T47D (cell line): Measurements from ENCODE around the gene ZNF778.
"Not testable (repeated sequence)": the region's sequence is repeated elsewhere in the genome, so short reads cannot be mapped to it uniquely, and the experiment has no call there.

Experiments
- DNase-seq, 2 experiments: peaks; one replicate each; pipeline versions ENCODE4 v3.0.0 to v3.0.0-alpha.2; 2011 to 2012; ENCODE audit warnings: low read depth in 1 of 2, low spot score in 1 of 2
- JUND ChIP-seq: IDR thresholded peaks from 2 replicates; pipeline ENCODE4 v1.6.1; 2012; ENCODE audit warnings: low read depth
- in situ Hi-C: cut with HindIII; loops from 2 replicates; pipeline ENCODE4 v1.10.0; 2016; ENCODE audit warnings: low sequenced_read_pairs, low pct_unique_long_range_greater_than_20kb

ZNF778 gene

GRCh38 chr16:89253548-89254287 lies 36.2 kb downstream of the ZNF778 start:
- no peak for TF ChIP-seq JUND
- in situ Hi-C loops, result no loop called here
- DNase-seq, result no peak

DNA sequence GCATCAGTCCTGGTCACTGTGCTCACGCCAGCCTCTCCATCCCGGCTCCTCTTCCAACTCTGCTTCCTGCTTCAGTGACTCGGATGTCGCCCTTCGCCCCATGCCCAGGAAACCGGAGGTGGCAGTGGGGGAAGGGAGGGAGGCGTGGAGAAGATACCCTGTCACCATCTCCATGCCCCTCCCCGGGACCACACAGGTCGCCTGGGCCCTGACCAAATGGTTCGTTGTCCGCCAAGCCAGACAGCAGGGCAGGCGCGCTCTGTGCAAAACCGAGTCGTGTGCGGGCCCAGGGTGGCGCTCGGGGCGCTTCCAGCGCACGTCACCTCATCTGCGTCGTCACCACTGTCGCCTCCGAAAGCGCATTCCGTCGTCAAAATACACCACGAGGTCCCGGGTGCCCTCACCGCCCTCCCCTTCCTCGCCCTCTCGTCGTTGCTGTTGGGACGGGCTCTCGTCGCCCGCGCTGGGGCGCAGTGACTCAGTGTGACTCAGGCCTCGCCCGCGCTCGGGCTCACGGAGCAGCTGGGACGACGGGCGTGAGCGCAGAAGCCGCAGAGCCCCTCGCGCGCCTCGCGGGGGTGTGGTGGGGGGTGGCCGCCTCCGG lies 39.2 kb downstream of the ZNF778 start:
- in situ Hi-C loops, result no loop called here
- DNase-seq, result no peak
- no peak for TF ChIP-seq JUND

GRCh38 chr16:89257281-89257731 lies 39.8 kb downstream of the ZNF778 start:
- TF ChIP-seq JUND, result no peak
- DNase-seq, result no peak
- in situ Hi-C loops, result no loop called here

DNA sequence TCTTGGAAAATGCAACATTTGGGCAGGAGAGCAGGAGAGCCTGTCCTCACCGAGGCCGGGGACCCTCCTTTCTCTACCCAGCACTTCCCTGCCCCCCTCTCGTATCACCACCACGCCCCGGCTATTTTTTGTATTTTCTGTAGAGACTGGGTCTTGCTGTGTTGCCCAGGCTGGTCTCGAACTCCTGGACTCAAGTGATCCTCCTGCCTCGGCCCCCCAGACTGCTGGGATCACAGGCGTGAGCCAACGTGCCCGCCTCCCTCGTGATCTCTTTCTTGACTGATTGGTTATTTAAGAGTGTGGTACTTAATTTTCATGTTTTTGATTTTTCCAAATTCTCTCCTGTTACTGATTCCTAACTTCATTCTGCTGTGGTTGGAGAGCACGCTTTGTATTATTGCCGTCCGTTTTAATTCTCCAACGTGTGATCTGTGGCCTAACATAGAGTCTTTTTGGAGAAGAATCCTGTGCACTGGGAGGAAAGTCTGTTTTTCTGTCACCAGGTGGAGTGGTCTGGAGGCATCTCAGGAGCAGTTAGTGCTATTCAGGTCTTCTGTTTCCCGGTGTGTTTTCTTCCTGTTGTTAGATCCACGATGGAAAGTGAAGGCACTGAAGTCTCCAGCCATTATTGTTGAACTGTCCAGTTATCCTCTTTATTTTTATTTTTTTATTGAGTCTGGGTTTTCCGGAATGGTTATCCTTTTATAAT lies 40.4 kb downstream of the ZNF778 start:
- no peak for TF ChIP-seq JUND
- peak; percentile 55 to 71 for DNase-seq
- in situ Hi-C loops, result no loop called here

- DNase-seq, in situ Hi-C loops: not testable (repeated sequence)
Measured at GRCh38 chr16:89259901-89260300, 42.4 kb downstream of the ZNF778 start.

GRCh38 chr16:89261691-89262563 lies 44.4 kb downstream of the ZNF778 start:
- in situ Hi-C loops, result no loop called here
- TF ChIP-seq JUND, result no peak

GRCh38 chr16:89264800-89265550 lies 47.5 kb downstream of the ZNF778 start:
- in situ Hi-C loops, result no loop called here
- DNase-seq, result no peak
- no peak for TF ChIP-seq JUND

More at GRCh38 chr16:89261691-89262563, 44.4 kb downstream of the ZNF778 start:
- no peak for DNase-seq

DNA sequence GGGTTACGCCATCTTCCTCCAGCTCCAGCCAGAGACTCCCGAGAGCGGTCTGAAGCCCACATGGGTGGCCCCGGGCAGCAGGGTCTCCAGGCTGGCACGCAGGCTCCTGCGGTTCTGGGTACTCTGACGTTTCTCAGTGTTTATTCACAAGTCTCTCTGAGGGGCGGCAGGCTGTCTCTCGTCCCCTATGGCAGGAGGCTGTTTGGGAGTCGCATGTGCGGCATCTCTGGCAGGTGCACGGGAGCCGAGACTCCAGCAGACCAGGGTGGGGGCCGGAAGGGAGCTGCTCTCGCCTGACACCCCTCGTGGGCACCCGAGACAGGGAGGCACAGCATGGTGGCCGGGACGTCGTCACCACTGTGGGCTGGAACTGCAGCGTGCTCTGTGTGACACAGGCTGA lies 48.1 kb downstream of the ZNF778 start:
- in situ Hi-C loops, result no loop called here
- no peak for DNase-seq
- TF ChIP-seq JUND, result no peak

- no peak for TF ChIP-seq JUND
- in situ Hi-C loops, result no loop called here
- no peak for DNase-seq
Measured at GRCh38 chr16:89266521-89267134, 49.1 kb downstream of the ZNF778 start.

GRCh38 chr16:89267746-89268145 lies 50.2 kb downstream of the ZNF778 start:
- DNase-seq, in situ Hi-C loops: not testable (repeated sequence)

DNA sequence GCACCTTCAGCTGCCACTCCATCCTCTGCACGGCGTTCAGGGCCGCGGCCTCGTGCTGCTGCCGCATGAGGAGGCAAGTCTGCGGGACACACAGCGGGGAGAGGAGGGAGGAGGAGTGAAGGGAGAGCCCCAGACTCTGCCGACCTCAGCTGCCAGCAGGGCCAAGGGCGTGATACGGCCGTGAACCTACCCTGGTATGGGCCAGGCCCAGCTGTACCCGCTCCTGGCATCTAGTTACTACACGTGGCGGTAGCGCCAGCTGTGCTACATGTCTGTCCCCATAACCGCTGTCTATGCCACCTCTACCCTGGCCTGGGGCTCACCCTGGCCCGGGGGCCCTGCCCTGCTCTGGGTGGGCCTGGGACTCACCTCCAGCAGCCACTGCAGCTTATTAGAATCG lies 51.1 kb downstream of the ZNF778 start:
- no peak for DNase-seq
- no peak for TF ChIP-seq JUND
- in situ Hi-C loops, result no loop called here
